HepG2 (cell line): ENCODE data around the gene EVI2B. TPM values are rescaled to one million over a fixed set of nuclear protein-coding genes. Genes with fewer than 3 reads are reported as not detected.

Experiments used
- ATAC-seq: fragments of 200-7000 bp; cut with Tn5 transposase; 3 replicates; pipeline ENCODE4 v1.9.1; 2020; ENCODE audit warnings: mild to moderate bottlenecking, moderate library complexity
- BruUV-seq: library from RNA; stranded (reverse); fragments of 400-500 nt; replicated peaks from 2 replicates; lab custom pipeline; 2021; lab: Mats Ljungman, UMichigan
- CTCF ChIA-PET: fragments of 300-600 bp; formaldehyde crosslinking; extraction: SDS; loops from one replicate; lab custom pipeline; 2021; ENCODE audit warnings: low total read pairs, inconsistent platforms, low intra/inter-chr PET ratio; lab: Yijun Ruan, JAX
- POLR2A ChIA-PET: fragments of 350-600 bp; sonication (Branson Sonifier 250); formaldehyde crosslinking; loops from one replicate; lab custom pipeline; 2020; ENCODE audit warnings: antibody characterized with exemption, inconsistent platforms; lab: Yijun Ruan, JAX
- DNase-seq: peaks from one replicate; pipeline ENCODE4 v3.0.0-alpha.2; 2015; ENCODE audit warnings: low spot score
- FAIRE-seq: peaks from 3 replicates; lab custom pipeline; 2011; peaks lifted over from hg19 to GRCh38; lab: Jason Lieb, UNC
- H2AFZ ChIP-seq: one replicate; pipeline ENCODE4 v1.6.1; 2011; ENCODE audit warnings: low read length, inconsistent platforms
- H3K27ac ChIP-seq: fragments of 300-600 bp; 3 replicates; pipeline ENCODE4 v1.8.0; 2011; ENCODE audit warnings: mixed run types, mild to moderate bottlenecking, mixed read lengths, low read length, inconsistent platforms; ENCODE audit not compliant: insufficient read depth; ENCODE audit errors: extremely low read length
- H3K27me3 ChIP-seq, 2 experiments: fragments of 200-600 bp in 1 of 2; 2 replicates in 1 of 2; 3 replicates in 1 of 2; pipeline versions ENCODE4 v1.6.0 to v1.8.0; 2011; ENCODE audit warnings: low read length in 2 of 2, mild to moderate bottlenecking in 2 of 2, moderate library complexity in 2 of 2, inconsistent platforms in 1 of 2; ENCODE audit not compliant: insufficient read depth in 2 of 2, control insufficient read depth in 1 of 2
- H3K36me3 ChIP-seq, 2 experiments: fragments of 200-600 bp in 1 of 2; replicated peaks in 1 of 2; 2 replicates in 1 of 2; 3 replicates in 1 of 2; pipeline versions ENCODE4 v1.5.1 to v1.8.0; 2011; ENCODE audit warnings: low read length in 2 of 2, inconsistent platforms in 1 of 2; ENCODE audit not compliant: insufficient read depth in 2 of 2, control insufficient read depth in 1 of 2
- H3K4me1 ChIP-seq: 2 replicates; pipeline ENCODE4 v1.5.1; 2012; ENCODE audit warnings: low read length, inconsistent platforms; ENCODE audit not compliant: insufficient read depth
- H3K4me2 ChIP-seq: 2 replicates; pipeline ENCODE4 v1.6.0; 2011; ENCODE audit warnings: low read depth, low read length, inconsistent platforms
- H3K4me3 ChIP-seq, 3 experiments: fragments of 200-600 bp in 1 of 3; sonication (generic), shearing (Covaris generic) in 1 of 3; replicated peaks in 1 of 3; 2 replicates each; pipeline ENCODE4 v1.5.1; 2011 to 2016; ENCODE audit warnings: low read length in 3 of 3, inconsistent platforms in 2 of 3, low read depth in 2 of 3, mild to moderate bottlenecking in 2 of 3, control low read depth in 1 of 3, mixed read lengths in 1 of 3; ENCODE audit not compliant: insufficient read depth in 1 of 3
- H3K79me2 ChIP-seq: one replicate; pipeline ENCODE4 v1.6.1; 2011; ENCODE audit warnings: low read length, inconsistent platforms; ENCODE audit not compliant: insufficient read depth
- H3K9ac ChIP-seq: 2 replicates; pipeline ENCODE4 v1.6.0; 2011; ENCODE audit warnings: mild to moderate bottlenecking, low read depth, low read length, inconsistent platforms; ENCODE audit not compliant: insufficient read depth
- H3K9me3 ChIP-seq: 2 replicates; pipeline ENCODE4 v1.5.1; 2012; ENCODE audit warnings: mild to moderate bottlenecking, low read length
- H4K20me1 ChIP-seq: 2 replicates; pipeline ENCODE4 v1.6.0; 2011; ENCODE audit warnings: inconsistent platforms, mild to moderate bottlenecking, low read length, moderate library complexity; ENCODE audit not compliant: insufficient read depth
- ATAD3A ChIP-seq: sonication (generic); formaldehyde crosslinking; IDR thresholded peaks from 2 replicates; pipeline ENCODE4 v1.4.0; 2020; ENCODE audit warnings: missing genetic modification reagents
- DNMT1 ChIP-seq: sonication (generic); formaldehyde crosslinking; IDR thresholded peaks from 2 replicates; pipeline ENCODE4 v1.5.1; 2020; ENCODE audit warnings: mild to moderate bottlenecking, missing genetic modification reagents
- HCFC1 ChIP-seq: fragments of 150-350 bp; IDR thresholded peaks from 2 replicates; pipeline ENCODE4 v1.6.1; 2014; ENCODE audit warnings: low read depth, low read length
- KDM6A ChIP-seq: IDR thresholded peaks from 2 replicates; pipeline ENCODE4 v1.6.1; 2016; ENCODE audit warnings: low read depth
- MAFK ChIP-seq, 2 experiments: IDR thresholded peaks in 1 of 2; conservative IDR thresholded peaks in 1 of 2; 2 replicates each; pipeline ENCODE4 v1.6.1; 2011; ENCODE audit warnings: improper control_type of control experiment in 2 of 2, low read length in 2 of 2
- NBN ChIP-seq: fragments of 450-650 bp; conservative IDR thresholded peaks from 2 replicates; pipeline ENCODE4 v1.6.1; 2017
- ZNF24 ChIP-seq: fragments of 450-650 bp; IDR thresholded peaks from 2 replicates; pipeline ENCODE4 v1.6.1; 2017; ENCODE audit warnings: antibody characterized with exemption, mild to moderate bottlenecking
- ZNF891 ChIP-seq: sonication (generic); formaldehyde crosslinking; IDR thresholded peaks from 2 replicates; pipeline ENCODE4 v1.5.0; 2020; ENCODE audit warnings: mild to moderate bottlenecking, missing genetic modification reagents
- WGBS: methylation state at CpG from one replicate; pipeline ENCODE4 v1.1.6; 2017; ENCODE audit warnings: low lambda C conversion rate; 5-methylcytosine and 5-hydroxymethylcytosine counted together
- in situ Hi-C: cut with HindIII; loops from 2 replicates; pipeline ENCODE4 v1.10.0; 2017; ENCODE audit warnings: low pct_unique_long_range_greater_than_20kb; ENCODE audit not compliant: extremely low pct_ligation_motif_present
- intact Hi-C: fragments of 100-400 bp; cut with micrococcal nuclease; formaldehyde crosslinking; loops from one replicate; pipeline ENCODE4 v1.10.0; 2022; ENCODE audit not compliant: unreplicated experiment
- polyA plus RNA-seq, 8 experiments: library from polyadenylated mRNA; depleted of rRNA in 3 of 8; stranded (reverse) in 7 of 8; unstranded in 1 of 8; fragments of >200 nt; fragmentation: Illumina TruSeq in 4 of 8; extraction: Trizol in 4 of 8; gene quantifications; 2 replicates each; pipeline versions ENCODE4 v1.2.1 to v1.2.3, GENCODE V29; 2011 to 2016; ENCODE audit warnings: low read depth in 4 of 8, missing spikeins in 1 of 8, mixed read lengths in 1 of 8; ENCODE audit not compliant: insufficient read depth in 1 of 8
- total RNA-seq, 5 experiments: library from RNA; depleted of rRNA; stranded (reverse); fragments of >200 nt; fragmentation: Illumina TruSeq; extraction: Trizol; gene quantifications; 2 replicates each; pipeline ENCODE4 v1.2.3, GENCODE V29; 2016; ENCODE audit warnings: low read depth in 1 of 5
- TF ChIP-seq, protein P1 (sequence below), 2 experiments: sonication (generic) in 1 of 2; formaldehyde crosslinking in 1 of 2; IDR thresholded peaks; 2 replicates each; pipeline versions ENCODE4 v1.5.1 to v1.6.1; 2011 to 2020; ENCODE audit warnings: borderline replicate concordance in 1 of 2, low read depth in 1 of 2, low read length in 1 of 2, mild to moderate bottlenecking in 1 of 2, missing genetic modification reagents in 1 of 2, moderate library complexity in 1 of 2
- TF ChIP-seq, protein P2 (sequence below): sonication (generic); formaldehyde crosslinking; IDR thresholded peaks from 2 replicates; pipeline ENCODE4 v1.4.0; 2020; ENCODE audit warnings: missing genetic modification reagents, borderline replicate concordance

The EVI2B gene
- total and polyA plus RNA-seq, 2 of the 13 experiments (the other 11 are each of a cell fraction or from before 2014, with no cell fraction given): not detected

DNA sequence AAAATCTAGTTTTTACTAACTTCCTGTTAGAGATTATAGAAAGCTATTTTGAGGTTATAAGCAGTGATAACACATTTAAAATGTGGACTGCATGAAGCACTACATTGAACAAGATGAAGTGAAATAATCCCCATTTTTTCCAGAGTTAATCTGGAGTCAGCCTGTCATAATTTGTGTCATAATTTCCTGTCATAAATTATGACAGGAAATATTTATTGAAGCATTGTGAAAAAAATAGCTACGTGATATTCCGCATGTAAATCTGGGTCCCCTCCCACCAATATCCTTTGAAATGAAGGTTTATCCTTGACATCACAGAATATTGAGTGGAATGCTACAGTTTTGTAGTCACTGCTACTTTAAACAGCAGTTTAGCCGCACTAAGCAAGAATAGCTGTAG lies 56.9 kb downstream of the EVI2B start:
- Histone ChIP-seq H3K36me3 (peaks cover 2 to 26% of the 10 kb centered on the region in 2 experiments), H3K27ac (no peak overlapping the region)
- TF ChIP-seq, protein P1, sequence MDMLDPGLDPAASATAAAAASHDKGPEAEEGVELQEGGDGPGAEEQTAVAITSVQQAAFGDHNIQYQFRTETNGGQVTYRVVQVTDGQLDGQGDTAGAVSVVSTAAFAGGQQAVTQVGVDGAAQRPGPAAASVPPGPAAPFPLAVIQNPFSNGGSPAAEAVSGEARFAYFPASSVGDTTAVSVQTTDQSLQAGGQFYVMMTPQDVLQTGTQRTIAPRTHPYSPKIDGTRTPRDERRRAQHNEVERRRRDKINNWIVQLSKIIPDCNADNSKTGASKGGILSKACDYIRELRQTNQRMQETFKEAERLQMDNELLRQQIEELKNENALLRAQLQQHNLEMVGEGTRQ (IDR thresholded peaks at IDR 0.05; ENCODE audit: low read depth, low read length): no peak
- TF ChIP-seq, protein P1 (CRISPR knock-in tag; IDR thresholded peaks at IDR 0.05; ENCODE audit: borderline replicate concordance): no peak
- TF ChIP-seq HCFC1 (no peak), MAFK (conservative IDR thresholded peaks at IDR 0.05 in 1 of 2, IDR thresholded peaks at IDR 0.05 in 1 of 2; ENCODE audit: low read length in 2 of 2) (peak in 1 of 2 experiments; percentile 9; a peak in 1 of 4 replicates), ATAD3A (CRISPR knock-in tag) (no peak), ZNF24 (no peak)
- TF ChIP-seq, all 625 proteins: peak for 1
- Histone ChIP-seq H3K79me2 (no peaks in the 10 kb centered on the region), H3K4me1 (no peaks in the 10 kb centered on the region), H3K4me2 (no peak overlapping the region), H3K27me3 (no peaks in the 10 kb centered on the region), H2AFZ (no peak overlapping the region), H3K9me3 (no peaks in the 10 kb centered on the region), H3K9ac (no peak overlapping the region), H4K20me1 (no peaks in the 10 kb centered on the region), H3K4me3 (no peak overlapping the region)
- POLR2A ChIA-PET: no interaction called here
- BruUV-seq: no TSS peak
- in situ Hi-C loops: no loop called here
- FAIRE-seq (no peak), ATAC-seq (no peak), DNase-seq (no peak)
- intact Hi-C loops: no loop called here
- WGBS: 94% methylated on average over 3 of the region's 3 CpGs
- CTCF ChIA-PET: no interaction called here

DNA sequence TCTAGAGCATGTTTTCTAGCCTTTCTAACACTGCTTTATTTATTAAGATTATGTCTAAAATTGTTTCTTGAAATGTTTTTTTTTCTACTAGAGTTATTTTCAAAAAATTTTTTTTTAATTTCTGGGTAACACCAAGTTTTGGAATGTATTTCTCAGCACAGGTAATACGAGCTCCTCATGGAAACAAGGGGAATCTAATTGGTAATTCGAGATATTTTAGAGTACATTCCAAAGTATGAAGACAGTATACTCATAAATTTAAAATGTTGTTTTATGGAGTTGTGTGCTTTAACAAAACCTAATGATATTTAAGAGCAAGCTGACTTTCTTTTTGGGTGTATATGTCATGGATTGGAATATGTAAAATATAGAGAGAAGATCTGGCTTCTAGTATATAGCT lies 59.2 kb downstream of the EVI2B start:
- CTCF ChIA-PET: no interaction called here
- Histone ChIP-seq H3K4me2 (no peak overlapping the region), H3K27me3 (no peaks in the 10 kb centered on the region; a peak in 1 of 5 replicates), H2AFZ (no peak overlapping the region), H3K4me3 (no peak overlapping the region), H3K4me1 (peaks cover 11% of the 10 kb centered on the region), H3K79me2 (no peaks in the 10 kb centered on the region), H3K36me3 (peaks cover 0 to 16% of the 10 kb centered on the region in 2 experiments; a peak in 4 of 5 replicates), H4K20me1 (no peaks in the 10 kb centered on the region), H3K9ac (no peak overlapping the region), H3K9me3 (no peaks in the 10 kb centered on the region), H3K27ac (no peak overlapping the region)
- ATAC-seq (no peak), FAIRE-seq (no peak), DNase-seq (no peak)
- no TSS peak for BruUV-seq
- intact Hi-C loops: no loop called here
- WGBS: 99% methylated on average over 2 of the region's 2 CpGs
- POLR2A ChIA-PET: no interaction called here
- in situ Hi-C loops: no loop called here
- TF ChIP-seq ZNF891 (CRISPR knock-in tag) (no peak), KDM6A (CRISPR knock-in tag) (no peak), NBN (no peak), DNMT1 (no peak)
- TF ChIP-seq, protein P2, sequence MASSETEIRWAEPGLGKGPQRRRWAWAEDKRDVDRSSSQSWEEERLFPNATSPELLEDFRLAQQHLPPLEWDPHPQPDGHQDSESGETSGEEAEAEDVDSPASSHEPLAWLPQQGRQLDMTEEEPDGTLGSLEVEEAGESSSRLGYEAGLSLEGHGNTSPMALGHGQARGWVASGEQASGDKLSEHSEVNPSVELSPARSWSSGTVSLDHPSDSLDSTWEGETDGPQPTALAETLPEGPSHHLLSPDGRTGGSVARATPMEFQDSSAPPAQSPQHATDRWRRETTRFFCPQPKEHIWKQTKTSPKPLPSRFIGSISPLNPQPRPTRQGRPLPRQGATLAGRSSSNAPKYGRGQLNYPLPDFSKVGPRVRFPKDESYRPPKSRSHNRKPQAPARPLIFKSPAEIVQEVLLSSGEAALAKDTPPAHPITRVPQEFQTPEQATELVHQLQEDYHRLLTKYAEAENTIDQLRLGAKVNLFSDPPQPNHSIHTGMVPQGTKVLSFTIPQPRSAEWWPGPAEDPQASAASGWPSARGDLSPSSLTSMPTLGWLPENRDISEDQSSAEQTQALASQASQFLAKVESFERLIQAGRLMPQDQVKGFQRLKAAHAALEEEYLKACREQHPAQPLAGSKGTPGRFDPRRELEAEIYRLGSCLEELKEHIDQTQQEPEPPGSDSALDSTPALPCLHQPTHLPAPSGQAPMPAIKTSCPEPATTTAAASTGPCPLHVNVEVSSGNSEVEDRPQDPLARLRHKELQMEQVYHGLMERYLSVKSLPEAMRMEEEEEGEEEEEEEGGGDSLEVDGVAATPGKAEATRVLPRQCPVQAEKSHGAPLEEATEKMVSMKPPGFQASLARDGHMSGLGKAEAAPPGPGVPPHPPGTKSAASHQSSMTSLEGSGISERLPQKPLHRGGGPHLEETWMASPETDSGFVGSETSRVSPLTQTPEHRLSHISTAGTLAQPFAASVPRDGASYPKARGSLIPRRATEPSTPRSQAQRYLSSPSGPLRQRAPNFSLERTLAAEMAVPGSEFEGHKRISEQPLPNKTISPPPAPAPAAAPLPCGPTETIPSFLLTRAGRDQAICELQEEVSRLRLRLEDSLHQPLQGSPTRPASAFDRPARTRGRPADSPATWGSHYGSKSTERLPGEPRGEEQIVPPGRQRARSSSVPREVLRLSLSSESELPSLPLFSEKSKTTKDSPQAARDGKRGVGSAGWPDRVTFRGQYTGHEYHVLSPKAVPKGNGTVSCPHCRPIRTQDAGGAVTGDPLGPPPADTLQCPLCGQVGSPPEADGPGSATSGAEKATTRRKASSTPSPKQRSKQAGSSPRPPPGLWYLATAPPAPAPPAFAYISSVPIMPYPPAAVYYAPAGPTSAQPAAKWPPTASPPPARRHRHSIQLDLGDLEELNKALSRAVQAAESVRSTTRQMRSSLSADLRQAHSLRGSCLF: no peak
